Ishikawa (cell line): ENCODE results near the gene CARMIL1.

Experiments
- CREB1 ChIP-seq: IDR thresholded peaks from 2 replicates; pipeline ENCODE4 v1.6.1; 2012; ENCODE audit warnings: low read depth
- EGR1 ChIP-seq: IDR thresholded peaks from 2 replicates; pipeline ENCODE4 v1.6.1; 2012
- EP300 ChIP-seq: IDR thresholded peaks from 2 replicates; pipeline ENCODE4 v1.6.1; 2012; ENCODE audit warnings: borderline replicate concordance
- NFIC ChIP-seq: IDR thresholded peaks from 2 replicates; pipeline ENCODE4 v1.6.1; 2012
- TAF1 ChIP-seq: IDR thresholded peaks from 2 replicates; pipeline ENCODE4 v1.6.1; 2012; ENCODE audit warnings: low read depth, mild to moderate bottlenecking
- TEAD4 ChIP-seq: IDR thresholded peaks from 2 replicates; pipeline ENCODE4 v1.6.1; 2012
- TF ChIP-seq, protein P1 (sequence below): IDR thresholded peaks from 2 replicates; pipeline ENCODE4 v1.6.1; 2012
- TF ChIP-seq, protein P2 (sequence below): IDR thresholded peaks from 2 replicates; pipeline ENCODE4 v1.6.1; 2012

DNA sequence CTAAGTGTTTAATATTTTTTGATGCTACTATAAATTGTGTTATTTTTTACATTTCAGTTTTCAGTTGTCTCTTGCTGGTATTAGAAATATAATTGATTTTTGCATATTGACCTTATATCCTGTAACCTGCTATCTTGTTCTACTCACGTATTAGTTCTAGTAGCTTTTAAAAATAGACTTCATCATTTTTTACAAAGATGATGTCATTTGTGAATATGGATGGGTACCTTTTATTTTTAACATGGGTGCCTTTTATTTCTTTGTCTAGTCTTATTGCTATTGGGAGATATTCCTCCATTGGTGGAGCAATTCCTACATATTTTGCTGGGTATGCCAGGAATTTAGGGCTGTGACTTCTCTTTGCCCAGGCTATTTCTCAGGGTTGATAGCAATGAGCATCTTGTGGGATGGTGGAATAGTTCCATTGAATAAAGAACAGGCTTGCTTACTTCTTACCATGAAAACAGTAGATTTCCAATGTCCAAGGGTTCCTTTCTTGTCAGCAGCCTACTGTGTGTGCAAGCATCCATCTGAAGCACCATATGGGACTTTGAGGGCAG, 149.7 kb downstream of the CARMIL1 start:
- no peak for TF ChIP-seq TAF1
- no peak for TF ChIP-seq EGR1
- TF ChIP-seq NFIC = no peak
- TF ChIP-seq, protein P1, sequence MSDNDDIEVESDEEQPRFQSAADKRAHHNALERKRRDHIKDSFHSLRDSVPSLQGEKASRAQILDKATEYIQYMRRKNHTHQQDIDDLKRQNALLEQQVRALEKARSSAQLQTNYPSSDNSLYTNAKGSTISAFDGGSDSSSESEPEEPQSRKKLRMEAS = no peak
- no peak for TF ChIP-seq EP300
- TF ChIP-seq TEAD4 = no peak
- TF ChIP-seq CREB1 = no peak
- TF ChIP-seq, protein P2, sequence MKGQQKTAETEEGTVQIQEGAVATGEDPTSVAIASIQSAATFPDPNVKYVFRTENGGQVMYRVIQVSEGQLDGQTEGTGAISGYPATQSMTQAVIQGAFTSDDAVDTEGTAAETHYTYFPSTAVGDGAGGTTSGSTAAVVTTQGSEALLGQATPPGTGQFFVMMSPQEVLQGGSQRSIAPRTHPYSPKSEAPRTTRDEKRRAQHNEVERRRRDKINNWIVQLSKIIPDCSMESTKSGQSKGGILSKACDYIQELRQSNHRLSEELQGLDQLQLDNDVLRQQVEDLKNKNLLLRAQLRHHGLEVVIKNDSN = no peak
